Loucy (cell line): ENCODE results near the gene MUC20.
"Not testable (repeated sequence)": the region's sequence is repeated elsewhere in the genome, so short reads cannot be mapped to it uniquely, and the experiment has no call there.

ENCODE experiments used
- H2AFZ ChIP-seq: fragments of 200-600 bp; sonication (generic); 2 replicates; pipeline ENCODE4 v1.6.0; 2016; ENCODE audit warnings: antibody characterized with exemption, mild to moderate bottlenecking, low read length, moderate library complexity
- H3F3A ChIP-seq: fragments of 200-600 bp; 2 replicates; pipeline ENCODE4 v1.6.0; 2016; ENCODE audit warnings: antibody characterized with exemption, low read depth, mild to moderate bottlenecking
- H3K27me3 ChIP-seq: fragments of 200-600 bp; sonication (generic); 2 replicates; pipeline ENCODE4 v1.6.1; 2014; ENCODE audit warnings: low read length, mild to moderate bottlenecking; ENCODE audit not compliant: insufficient read depth, poor library complexity, severe bottlenecking
- H3K36me3 ChIP-seq: fragments of 200-600 bp; sonication (generic); 2 replicates; pipeline ENCODE4 v1.6.1; 2016; ENCODE audit warnings: low read length; ENCODE audit not compliant: insufficient read depth
- H3K4me1 ChIP-seq: fragments of 200-600 bp; sonication (generic); 2 replicates; pipeline ENCODE4 v1.5.1; 2014; ENCODE audit warnings: low read length, mild to moderate bottlenecking; ENCODE audit not compliant: insufficient read depth, poor library complexity, severe bottlenecking
- H3K4me2 ChIP-seq: fragments of 200-600 bp; sonication (generic); 2 replicates; pipeline ENCODE4 v1.6.0; 2014; ENCODE audit warnings: antibody characterized with exemption, low read length, low read depth, mild to moderate bottlenecking; ENCODE audit not compliant: poor library complexity, severe bottlenecking
- H3K4me3 ChIP-seq: fragments of 200-600 bp; sonication (generic); 2 replicates; pipeline ENCODE4 v1.5.1; 2014; ENCODE audit warnings: low read length, mild to moderate bottlenecking, mixed read lengths; ENCODE audit not compliant: poor library complexity, severe bottlenecking
- H3K79me2 ChIP-seq: fragments of 200-600 bp; sonication (generic); 2 replicates; pipeline ENCODE4 v1.6.1; 2014; ENCODE audit warnings: low read length; ENCODE audit not compliant: insufficient read depth
- H3K9ac ChIP-seq: fragments of 200-600 bp; sonication (generic); 2 replicates; pipeline ENCODE4 v1.6.0; 2014; ENCODE audit warnings: mild to moderate bottlenecking, low read depth, low read length, moderate library complexity; ENCODE audit not compliant: poor library complexity, severe bottlenecking
- H3K9me2 ChIP-seq: fragments of 200-600 bp; sonication (generic); replicated peaks from 2 replicates; pipeline ENCODE4 v1.6.1; 2016; ENCODE audit warnings: low read depth, low read length, mixed read lengths
- H3K9me3 ChIP-seq: fragments of 200-600 bp; sonication (generic); 2 replicates; pipeline ENCODE4 v1.6.1; 2014; ENCODE audit warnings: mild to moderate bottlenecking, antibody characterized with exemption, low read length, low read depth; ENCODE audit not compliant: insufficient read depth
- H4K20me1 ChIP-seq: fragments of 200-600 bp; sonication (generic); 2 replicates; pipeline ENCODE4 v1.6.0; 2014; ENCODE audit warnings: antibody characterized with exemption, low read length, mild to moderate bottlenecking; ENCODE audit not compliant: insufficient read depth, poor library complexity, severe bottlenecking

The MUC20 gene, protein sequence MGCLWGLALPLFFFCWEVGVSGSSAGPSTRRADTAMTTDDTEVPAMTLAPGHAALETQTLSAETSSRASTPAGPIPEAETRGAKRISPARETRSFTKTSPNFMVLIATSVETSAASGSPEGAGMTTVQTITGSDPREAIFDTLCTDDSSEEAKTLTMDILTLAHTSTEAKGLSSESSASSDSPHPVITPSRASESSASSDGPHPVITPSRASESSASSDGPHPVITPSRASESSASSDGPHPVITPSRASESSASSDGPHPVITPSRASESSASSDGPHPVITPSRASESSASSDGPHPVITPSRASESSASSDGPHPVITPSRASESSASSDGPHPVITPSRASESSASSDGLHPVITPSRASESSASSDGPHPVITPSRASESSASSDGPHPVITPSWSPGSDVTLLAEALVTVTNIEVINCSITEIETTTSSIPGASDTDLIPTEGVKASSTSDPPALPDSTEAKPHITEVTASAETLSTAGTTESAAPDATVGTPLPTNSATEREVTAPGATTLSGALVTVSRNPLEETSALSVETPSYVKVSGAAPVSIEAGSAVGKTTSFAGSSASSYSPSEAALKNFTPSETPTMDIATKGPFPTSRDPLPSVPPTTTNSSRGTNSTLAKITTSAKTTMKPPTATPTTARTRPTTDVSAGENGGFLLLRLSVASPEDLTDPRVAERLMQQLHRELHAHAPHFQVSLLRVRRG

DNA sequence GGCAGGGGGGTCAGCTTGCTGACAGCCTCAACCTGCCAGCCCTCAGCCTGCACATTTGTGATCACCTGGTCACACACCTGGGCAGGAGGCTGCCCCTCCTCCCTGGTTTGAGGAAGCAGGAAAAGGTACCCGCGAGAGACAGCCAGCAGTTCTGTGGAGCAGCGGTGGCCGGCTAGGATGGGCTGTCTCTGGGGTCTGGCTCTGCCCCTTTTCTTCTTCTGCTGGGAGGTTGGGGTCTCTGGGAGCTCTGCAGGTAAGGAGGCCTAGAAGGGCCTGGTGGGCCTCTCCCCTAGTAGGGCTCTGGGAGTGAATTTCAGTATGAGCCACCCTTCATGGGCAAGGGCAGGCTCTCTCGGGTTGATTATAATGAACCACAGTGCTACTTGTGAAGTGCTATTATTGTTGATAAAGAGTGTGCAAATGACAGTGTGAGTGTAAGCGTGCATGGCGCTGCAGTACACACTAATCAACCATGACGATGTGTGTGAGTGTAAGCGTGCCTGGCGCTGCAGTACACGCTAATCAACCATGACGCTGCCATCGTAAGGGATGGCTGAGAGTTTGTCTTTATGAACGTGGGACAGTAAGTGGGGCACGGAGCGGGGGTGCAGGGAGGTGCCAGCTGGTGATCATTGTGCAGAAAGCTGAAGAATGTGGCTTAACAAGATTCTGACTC, at the start of gene MUC20:
Gene MUC20 (plus strand): TSS at position 148 of the 676 bp plus-strand sequence. CDS start 30 bp downstream, at position 178.
- not testable (repeated sequence) for H3K79me2 ChIP-seq, H3F3A ChIP-seq, H3K27me3 ChIP-seq, H3K9me2 ChIP-seq, H3K9ac ChIP-seq, H3K9me3 ChIP-seq, H3K4me1 ChIP-seq, H3K4me2 ChIP-seq, H3K4me3 ChIP-seq, H4K20me1 ChIP-seq, H2AFZ ChIP-seq, H3K36me3 ChIP-seq

DNA sequence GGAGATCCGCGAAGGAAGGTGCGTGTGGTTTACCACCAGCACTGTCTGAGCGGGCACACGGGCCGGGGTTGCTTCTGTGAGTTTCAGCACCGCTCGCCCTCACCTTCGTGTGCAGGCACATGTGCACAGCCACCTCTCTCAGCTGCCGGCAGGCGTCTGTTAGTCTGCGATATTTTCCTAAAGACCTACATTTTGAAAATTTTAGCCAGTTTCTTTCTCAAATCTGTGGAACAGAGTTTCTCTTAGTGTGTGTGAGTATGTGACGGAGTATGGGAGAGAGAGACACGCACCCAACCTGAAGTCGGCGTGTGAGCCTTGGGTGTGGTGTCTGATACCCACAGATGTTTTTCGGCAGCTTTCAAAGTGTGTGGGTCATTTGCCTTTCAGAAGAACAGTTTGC, 49.5 kb upstream of the MUC20 start:
- peak overlapping the region; percentile 50 for H3K4me2 ChIP-seq

DNA sequence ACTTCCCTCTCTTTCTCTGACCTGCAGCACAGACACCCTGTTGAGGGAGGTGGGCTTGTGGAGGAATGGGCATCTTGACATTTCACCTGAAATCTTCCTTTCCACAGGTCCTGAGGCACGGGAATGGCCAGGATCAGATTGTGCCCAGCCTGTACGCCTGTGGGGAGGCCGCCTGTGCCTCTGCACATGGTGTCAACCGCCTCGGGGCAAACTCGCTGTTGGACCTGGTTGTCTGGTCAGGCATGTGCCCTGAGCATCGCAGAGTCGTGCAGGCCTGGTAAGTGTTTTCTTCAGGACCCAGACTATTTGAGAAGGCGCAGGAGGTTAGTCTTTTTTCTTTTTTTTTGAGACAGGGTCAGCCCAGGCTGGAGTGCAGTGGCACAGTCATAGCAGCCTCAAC, 47.1 kb upstream of the MUC20 start:
- not testable (repeated sequence) for H3K4me3 ChIP-seq, H3K27me3 ChIP-seq, H4K20me1 ChIP-seq, H2AFZ ChIP-seq, H3K9me3 ChIP-seq, H3K9me2 ChIP-seq, H3F3A ChIP-seq, H3K4me2 ChIP-seq
- Histone ChIP-seq H3K9ac (peak overlapping the region; percentile 57), H3K4me1 (peaks cover 23% of the 10 kb centered on the region), H3K79me2 (peaks cover 42% of the 10 kb centered on the region), H3K36me3 (peaks cover 34% of the 10 kb centered on the region)

More for the DNA sequence above, 49.5 kb upstream of the MUC20 start:
- peaks cover 33% of the 10 kb centered on the region for H3K79me2 ChIP-seq
- not testable (repeated sequence) for H3K9me2 ChIP-seq, H3K27me3 ChIP-seq, H3F3A ChIP-seq, H3K9me3 ChIP-seq, H2AFZ ChIP-seq, H4K20me1 ChIP-seq
- H3K4me3 ChIP-seq: peak overlapping the region; percentile 32
- H3K9ac ChIP-seq: peak overlapping the region; percentile 65
- H3K36me3 ChIP-seq: peaks cover 29% of the 10 kb centered on the region
- peaks cover 20% of the 10 kb centered on the region for H3K4me1 ChIP-seq

DNA sequence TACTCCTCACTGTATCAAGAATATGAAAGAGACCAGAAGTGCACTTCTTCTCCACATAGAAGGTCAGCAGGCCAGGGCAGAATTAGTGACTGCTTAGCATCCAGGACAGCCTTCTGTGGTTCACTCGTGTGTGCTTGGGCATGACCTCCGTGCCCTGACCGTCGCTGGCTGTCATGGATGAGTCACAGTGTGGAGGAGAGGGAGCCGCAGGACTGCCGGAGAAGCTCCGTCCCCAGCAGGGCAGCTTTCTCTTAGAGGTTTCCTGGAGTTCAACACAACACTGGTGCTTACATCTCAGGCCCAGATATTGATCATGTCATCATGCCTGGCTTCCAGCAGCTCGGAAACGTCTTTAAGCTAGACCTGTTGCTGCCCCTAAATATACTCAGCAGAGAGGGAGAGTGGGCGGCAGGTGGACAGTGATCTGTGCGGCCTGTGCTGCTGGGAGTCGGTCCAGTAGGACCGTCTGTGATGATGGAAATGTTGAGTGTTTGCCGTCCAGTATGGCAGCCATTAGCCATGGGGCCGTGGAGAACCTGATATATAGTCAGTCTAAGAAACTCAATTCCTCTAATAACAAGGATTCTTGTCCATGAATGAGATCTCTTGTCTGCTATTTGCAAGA, 42.3 kb upstream of the MUC20 start:
- not testable (repeated sequence) for H3K9ac ChIP-seq, H3K4me3 ChIP-seq, H3K9me2 ChIP-seq, H3F3A ChIP-seq, H3K27me3 ChIP-seq, H4K20me1 ChIP-seq, H2AFZ ChIP-seq, H3K9me3 ChIP-seq, H3K4me2 ChIP-seq
- Histone ChIP-seq H3K36me3 (peaks cover 31% of the 10 kb centered on the region), H3K4me1 (peaks cover 23% of the 10 kb centered on the region), H3K79me2 (peaks cover 43% of the 10 kb centered on the region)

DNA sequence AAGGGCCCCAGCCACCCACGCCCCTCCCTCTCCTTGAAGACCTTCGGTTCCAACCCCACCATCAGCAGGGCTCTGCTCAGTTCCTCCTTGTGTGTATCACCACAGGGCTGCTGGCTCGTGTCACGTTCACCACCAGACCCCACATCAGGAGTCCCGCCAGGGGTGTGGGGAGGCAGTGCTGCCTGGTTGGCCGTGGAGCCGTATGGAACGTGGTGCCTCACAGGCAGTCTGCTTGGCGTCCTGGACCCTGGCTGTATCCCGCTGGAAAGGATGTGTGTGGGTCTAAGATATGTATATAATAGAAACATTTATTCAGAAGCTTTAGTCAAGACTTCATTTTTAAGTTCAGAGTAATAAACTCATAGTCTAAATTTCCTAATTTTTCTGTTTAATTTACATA, 40.1 kb upstream of the MUC20 start:
- not testable (repeated sequence) for H4K20me1 ChIP-seq, H3K9me2 ChIP-seq, H2AFZ ChIP-seq, H3K9me3 ChIP-seq, H3K27me3 ChIP-seq, H3K4me2 ChIP-seq, H3K4me3 ChIP-seq
- Histone ChIP-seq H3K4me1 (peaks cover 24% of the 10 kb centered on the region), H3K9ac (peak overlapping the region; percentile 48), H3K36me3 (peaks cover 30% of the 10 kb centered on the region), H3F3A (peaks cover 10% of the 10 kb centered on the region), H3K79me2 (peaks cover 35% of the 10 kb centered on the region)

DNA sequence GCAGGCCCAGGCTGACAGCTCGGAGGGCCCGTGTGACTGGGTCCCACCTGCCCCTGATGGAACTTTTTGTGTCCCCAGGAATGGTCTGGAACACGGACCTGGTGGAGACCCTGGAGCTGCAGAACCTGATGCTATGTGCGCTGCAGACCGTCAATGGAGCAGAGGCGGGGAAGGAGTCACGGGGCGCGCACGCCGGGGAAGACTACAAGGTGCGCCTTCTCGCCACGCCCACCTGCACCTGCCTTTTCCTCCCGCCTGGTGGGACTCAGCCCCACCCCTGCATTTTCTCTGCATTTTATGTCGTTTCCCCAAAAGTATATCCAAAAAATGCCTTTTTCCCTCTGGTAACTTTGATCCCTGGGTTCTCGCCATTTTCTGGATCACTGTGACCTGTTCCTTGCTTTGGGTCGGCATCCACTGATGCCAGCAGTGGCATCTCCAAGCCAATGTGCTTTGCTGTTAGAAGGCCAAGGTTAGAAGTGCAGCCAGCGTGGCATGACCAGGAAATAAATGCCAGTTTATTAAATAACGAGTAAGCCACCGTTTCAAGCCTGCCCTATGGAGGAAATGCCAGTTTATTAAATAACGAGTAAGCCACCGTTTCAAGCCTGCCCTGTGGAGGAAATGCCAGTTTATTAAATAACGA, 39.2 kb upstream of the MUC20 start:
- H3K4me2 ChIP-seq, H3K9me3 ChIP-seq, H3K9me2 ChIP-seq, H3K9ac ChIP-seq, H3K4me3 ChIP-seq, H2AFZ ChIP-seq, H3K27me3 ChIP-seq, H4K20me1 ChIP-seq: not testable (repeated sequence)
- Histone ChIP-seq H3K4me1 (peaks cover 29% of the 10 kb centered on the region), H3K79me2 (peaks cover 35% of the 10 kb centered on the region), H3K36me3 (peaks cover 38% of the 10 kb centered on the region), H3F3A (peaks cover 10% of the 10 kb centered on the region)
